ENCODE measurements around the gene POLL.

POLL gene

GRCh38 chr10:101612872-101613271, 24.8 kb upstream of the POLL start:
- CTCF ChIA-PET = interaction anchor here (1.1 to 14.6 kb wide), 3 partner anchors 10 to 572 kb away, joined by 3 to 265 read pairs (median 13); partner anchors contain the start of gene NPM3
- DNase-seq (ENCODE audit: low read depth, low spot score) = no peak
- no peak for TF ChIP-seq CTCF (IDR thresholded peaks at IDR 0.05; ENCODE audit: insufficient read depth, low read length, missing control alignments)
- H3K4me3 ChIP-seq (ENCODE audit: low read depth, low read length) = no peak overlapping the region
- POLR2A ChIA-PET = no interaction called here

GRCh38 chr10:101612086-101612485, 24.0 kb upstream of the POLL start:
- POLR2A ChIA-PET = no interaction called here

GRCh38 chr10:101611096-101611905, 23.2 kb upstream of the POLL start:
- TF ChIP-seq CTCF (IDR thresholded peaks at IDR 0.05; ENCODE audit: insufficient read depth, low read length, missing control alignments) = no peak
- no peak overlapping the region for H3K4me3 ChIP-seq (ENCODE audit: low read depth, low read length)
- CTCF ChIA-PET = interaction anchor here (1.0 to 14.6 kb wide), 4 partner anchors 9 to 397 kb away, joined by 3 to 265 read pairs (median 8); partner anchors contain the start of gene NPM3
- POLR2A ChIA-PET = no interaction called here
- DNase-seq (ENCODE audit: low read depth, low spot score) = no peak

More at GRCh38 chr10:101612086-101612485, 24.0 kb upstream of the POLL start:
- DNase-seq (ENCODE audit: low read depth, low spot score) = no peak
- CTCF ChIA-PET = interaction anchor here (1.1 to 14.6 kb wide), 3 partner anchors 9 to 571 kb away, joined by 3 to 265 read pairs (median 13); partner anchors contain the start of gene NPM3
- no peak overlapping the region for H3K4me3 ChIP-seq (ENCODE audit: low read depth, low read length)
- TF ChIP-seq CTCF (IDR thresholded peaks at IDR 0.05; ENCODE audit: insufficient read depth, low read length, missing control alignments) = no peak

- H3K4me3 ChIP-seq (ENCODE audit: low read depth, low read length) = no peak overlapping the region
- ChIA-PET POLR2A (interaction anchor here (0.7 kb wide), 1 partner anchor 11 kb away, joined by 3 read pairs; no protein-coding TSS in a partner anchor), CTCF (interaction anchor here (0.8 to 14.6 kb wide), 5 partner anchors 8 to 448 kb away, joined by 3 to 265 read pairs (median 7); partner anchors contain the start of gene NPM3)
- no peak for TF ChIP-seq CTCF (IDR thresholded peaks at IDR 0.05; ENCODE audit: insufficient read depth, low read length, missing control alignments)
- no peak for DNase-seq (ENCODE audit: low read depth, low spot score)
Measured at GRCh38 chr10:101609481-101609880, 21.4 kb upstream of the POLL start.

- TF ChIP-seq CTCF (IDR thresholded peaks at IDR 0.05; ENCODE audit: insufficient read depth, low read length, missing control alignments) = no peak
- ChIA-PET CTCF (interaction anchor here (1.3 to 14.6 kb wide), 4 partner anchors 10 to 393 kb away, joined by 3 to 265 read pairs (median 6); partner anchors contain the start of gene NPM3), POLR2A (no interaction called here)
- no peak for DNase-seq (ENCODE audit: low read depth, low spot score)
- no peak overlapping the region for H3K4me3 ChIP-seq (ENCODE audit: low read depth, low read length)
Measured at GRCh38 chr10:101607124-101607523, 19.1 kb upstream of the POLL start.

- ChIA-PET CTCF (interaction anchor here (0.6 to 14.6 kb wide), 33 partner anchors 8 to 470 kb away, joined by 3 to 265 read pairs (median 5); partner anchors contain the start of genes DPCD, FBXW4, NPM3 and POLL), POLR2A (interaction anchor here (0.6 kb wide), 1 partner anchor 9 kb away, joined by 3 read pairs; no protein-coding TSS in a partner anchor)
- TF ChIP-seq CTCF (IDR thresholded peaks at IDR 0.05; ENCODE audit: insufficient read depth, low read length, missing control alignments) = peak; percentile 95
Measured at GRCh38 chr10:101602761-101603398, 14.8 kb upstream of the POLL start.

More at GRCh38 chr10:101602761-101603398, 14.8 kb upstream of the POLL start:
- DNase-seq (ENCODE audit: low read depth, low spot score) = no peak
- H3K4me3 ChIP-seq (ENCODE audit: low read depth, low read length) = no peak overlapping the region

Measured in AG04449 (cell line).